HG03139 (cell line): ENCODE data around the gene ZMYND12.

Experiments used
- ATAC-seq: cut with Tn5 transposase; IDR thresholded peaks from one replicate; pipeline ENCODE4 v1.9.1; 2021; ENCODE audit not compliant: unreplicated experiment

Gene ZMYND12

GRCh38 chr1:42392967-42393848, 62.6 kb downstream of the ZMYND12 start:
- no peak for ATAC-seq

- no peak for ATAC-seq
Measured at GRCh38 chr1:42392255-42392654, 63.6 kb downstream of the ZMYND12 start.

GRCh38 chr1:42386051-42386450, 69.8 kb downstream of the ZMYND12 start:
- no peak for ATAC-seq

GRCh38 chr1:42385283-42385682, 70.5 kb downstream of the ZMYND12 start:
- ATAC-seq: no peak

- ATAC-seq: no peak
Measured at GRCh38 chr1:42381280-42381673, 74.5 kb downstream of the ZMYND12 start.

- ATAC-seq: peak; percentile 89
Measured at GRCh38 chr1:42380586-42381279, 75.1 kb downstream of the ZMYND12 start, which contains the start of gene RIMKLA. RIMKLA (plus strand) TSS chr1:42380792; CDS start chr1:42380935, 143 bp downstream.
